ENCODE measurements around the gene HCAR1.
A peak's percentile ranks its signal among the peaks of the same experiment; 100 is the strongest.

HCAR1 gene

GRCh38 chr12:122732611-122733010, 2.0 kb upstream of the HCAR1 start:
- Histone ChIP-seq H3K4me1 (peaks cover 0 to 3% (median 2%) of the 10 kb centered on the region in 4 donors), H3K27ac (no peak overlapping the region), H3K4me3 (no peak overlapping the region), H3K27me3 (peaks cover 0 to 4% of the 10 kb centered on the region in 2 donors), H3K36me3 (no peaks in the 10 kb centered on the region), H3K9me3 (no peaks in the 10 kb centered on the region)
- intact Hi-C loops (cut with DNase I; ENCODE audit: low total_unique reads) = no loop called here
- no peak for TF ChIP-seq CTCF (IDR thresholded peaks at IDR 0.05)
- peak in 1 of 2 donors; percentile 16 for DNase-seq

GRCh38 chr12:122732170-122732569, 1.5 kb upstream of the HCAR1 start:
- intact Hi-C loops (cut with DNase I; ENCODE audit: low total_unique reads) = no loop called here
- peak in 1 of 2 donors; percentile 17 for DNase-seq
- TF ChIP-seq CTCF (IDR thresholded peaks at IDR 0.05) = no peak
- H3K27me3 ChIP-seq = peaks cover 0 to 4% of the 10 kb centered on the region in 2 donors
- H3K36me3 ChIP-seq = no peaks in the 10 kb centered on the region
- H3K4me3 ChIP-seq = no peak overlapping the region
- H3K9me3 ChIP-seq = no peaks in the 10 kb centered on the region
- H3K27ac ChIP-seq = no peak overlapping the region
- peaks cover 0 to 3% (median 2%) of the 10 kb centered on the region in 4 donors for H3K4me1 ChIP-seq

GRCh38 chr12:122729583-122730214, 945 bp downstream of the HCAR1 start:
- Histone ChIP-seq H3K9me3 (no peaks in the 10 kb centered on the region), H3K4me1 (peaks cover 0 to 3% (median 2%) of the 10 kb centered on the region in 4 donors), H3K27ac (no peak overlapping the region), H3K36me3 (no peaks in the 10 kb centered on the region), H3K27me3 (peaks cover 0 to 4% of the 10 kb centered on the region in 2 donors), H3K4me3 (peak overlapping the region; percentile 41 to 46)
- intact Hi-C loops (cut with DNase I; ENCODE audit: low total_unique reads) = no loop called here
- TF ChIP-seq CTCF (IDR thresholded peaks at IDR 0.05) = no peak
- DNase-seq = no peak

- H3K36me3 ChIP-seq = no peaks in the 10 kb centered on the region
- no peaks in the 10 kb centered on the region for H3K9me3 ChIP-seq
- intact Hi-C loops (cut with DNase I; ENCODE audit: low total_unique reads) = no loop called here
- H3K4me1 ChIP-seq = peaks cover 0 to 3% (median 2%) of the 10 kb centered on the region in 4 donors
- H3K27ac ChIP-seq = no peak overlapping the region
- no peak for TF ChIP-seq CTCF (IDR thresholded peaks at IDR 0.05)
- H3K27me3 ChIP-seq = peaks cover 0 to 4% of the 10 kb centered on the region in 2 donors
- no peak overlapping the region for H3K4me3 ChIP-seq
- no peak for DNase-seq
Measured at GRCh38 chr12:122726080-122726558, 4.5 kb downstream of the HCAR1 start.

GRCh38 chr12:122725452-122726079, 5.1 kb downstream of the HCAR1 start:
- H3K36me3 ChIP-seq = no peaks in the 10 kb centered on the region
- H3K27ac ChIP-seq = no peak overlapping the region
- peaks cover 0 to 3% (median 2%) of the 10 kb centered on the region in 4 donors for H3K4me1 ChIP-seq
- H3K27me3 ChIP-seq = peaks cover 0 to 4% of the 10 kb centered on the region in 2 donors
- intact Hi-C loops (cut with DNase I; ENCODE audit: low total_unique reads) = no loop called here
- H3K4me3 ChIP-seq = no peak overlapping the region
- no peak for TF ChIP-seq CTCF (IDR thresholded peaks at IDR 0.05)
- DNase-seq = no peak
- no peaks in the 10 kb centered on the region for H3K9me3 ChIP-seq

Data from tibial artery (tissue), 4 donors.